ENCODE data around the gene TMUB1. TPM values are rescaled to one million over a fixed set of nuclear protein-coding genes. Genes with fewer than 3 reads are reported as not detected.

Gene TMUB1
- 59.9 and 60.7 TPM in 2 replicates for total RNA-seq
- 57.5 TPM for polyA plus RNA-seq (2012)

- DNase-seq (ENCODE audit: low read depth) = peak; percentile 72
Measured at GRCh38 chr7:151083071-151083823, at the start of gene TMUB1. TMUB1 (minus strand) TSS chr7:151083493; CDS start chr7:151082563, 930 bp downstream.

DNA sequence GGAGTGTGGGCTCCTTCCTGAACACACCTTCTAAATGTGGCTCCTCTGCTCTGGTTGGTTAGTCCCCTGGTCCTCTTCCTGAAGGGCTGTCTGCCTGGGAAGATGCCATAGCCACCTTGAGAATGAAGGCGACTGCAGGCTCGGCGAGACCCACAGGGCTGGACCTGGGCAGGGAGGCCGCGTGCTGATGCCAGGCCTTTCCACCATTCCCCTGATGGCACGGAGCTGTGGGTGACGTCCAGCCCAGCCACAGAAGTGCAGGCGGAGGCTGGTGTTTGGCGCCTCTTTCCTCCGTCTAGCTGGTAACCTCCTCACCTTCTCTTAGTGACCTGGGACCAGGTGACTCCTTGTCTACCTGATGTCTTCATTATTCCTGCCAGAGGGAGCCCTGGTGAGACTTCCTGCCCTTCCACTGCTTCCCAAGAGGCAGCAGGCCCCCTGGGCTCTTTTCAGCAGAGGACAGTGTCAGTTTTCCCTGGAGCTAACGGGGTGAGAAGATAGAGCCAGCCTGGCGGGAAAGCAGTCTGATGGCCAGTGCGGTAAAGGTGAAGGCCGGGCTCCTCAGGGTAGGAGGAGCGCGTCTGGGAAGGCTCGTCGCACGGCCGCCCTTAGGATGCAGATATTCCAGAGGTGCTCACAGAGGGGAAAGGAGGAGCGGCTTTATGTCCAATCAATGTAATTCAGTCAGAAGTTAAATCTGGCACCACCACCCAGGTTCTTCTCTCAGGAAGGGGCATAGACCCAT, 49.3 kb upstream of the TMUB1 start:
- no peak for DNase-seq (ENCODE audit: low read depth)

GRCh38 chr7:151131592-151132293, 48.5 kb upstream of the TMUB1 start:
- DNase-seq (ENCODE audit: low read depth) = peak; percentile 82

DNA sequence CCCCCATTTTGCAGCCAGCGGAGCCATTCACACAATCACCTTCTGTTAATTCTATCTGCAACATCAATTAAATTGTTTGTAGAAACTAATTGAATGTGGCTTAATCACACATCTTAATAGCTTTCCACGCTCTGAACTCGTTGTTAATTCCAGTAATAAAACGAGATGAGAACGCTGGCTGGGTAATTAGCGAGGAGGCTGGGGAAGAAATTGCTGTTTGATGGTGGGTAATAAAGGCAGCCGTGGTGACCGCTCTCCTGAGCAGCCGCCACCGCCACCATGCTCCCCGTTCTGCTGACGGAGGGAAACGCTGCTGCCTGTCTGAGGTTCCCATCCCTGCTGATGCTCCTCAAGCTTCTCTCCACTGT, 47.9 kb upstream of the TMUB1 start:
- no peak for DNase-seq (ENCODE audit: low read depth)

GRCh38 chr7:151130741-151131157, 47.5 kb upstream of the TMUB1 start:
- no peak for DNase-seq (ENCODE audit: low read depth)

GRCh38 chr7:151129960-151130591, 46.8 kb upstream of the TMUB1 start:
- no peak for DNase-seq (ENCODE audit: low read depth)

DNA sequence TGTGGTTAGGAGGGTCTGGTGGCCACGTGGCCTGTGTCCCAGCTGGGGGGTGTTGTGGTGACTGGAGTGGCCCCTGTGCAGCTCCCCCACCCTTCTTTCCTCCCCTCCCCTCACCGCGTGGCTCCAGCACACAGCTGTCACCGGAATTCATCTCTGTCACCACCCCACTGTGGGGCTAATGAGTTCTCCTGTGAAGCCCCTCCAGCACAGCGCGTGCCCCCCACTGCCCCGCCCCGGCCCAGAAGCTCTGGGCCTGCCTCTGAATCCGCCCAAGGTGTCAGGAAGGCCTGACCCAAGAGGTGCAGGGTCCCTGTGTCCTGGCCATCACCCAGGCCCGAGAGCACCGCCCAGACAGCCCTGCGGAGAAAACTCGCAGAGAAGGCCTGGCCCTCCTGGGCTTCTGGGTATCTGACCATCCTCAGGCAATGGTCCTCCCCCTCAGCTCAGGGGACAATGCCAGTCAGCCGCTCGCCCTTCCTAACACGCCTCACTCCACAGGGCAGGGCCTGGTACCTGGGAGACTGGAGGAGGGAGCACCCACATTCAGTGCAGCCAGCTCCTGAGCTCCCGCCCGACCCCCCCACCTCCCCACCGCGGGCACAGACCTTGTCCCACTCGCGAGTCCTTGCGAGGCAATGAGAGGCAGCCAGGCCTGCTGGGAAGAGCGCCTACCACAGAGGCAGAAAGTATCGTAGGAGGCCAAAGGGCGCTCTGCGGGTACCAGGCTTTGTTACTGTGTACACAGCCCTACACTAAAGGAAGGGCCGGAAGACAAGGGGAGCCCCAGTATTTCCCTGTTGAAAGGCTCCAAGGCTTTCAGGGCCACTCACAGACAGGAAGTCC, 46.0 kb upstream of the TMUB1 start:
- no peak for DNase-seq (ENCODE audit: low read depth)

DNA sequence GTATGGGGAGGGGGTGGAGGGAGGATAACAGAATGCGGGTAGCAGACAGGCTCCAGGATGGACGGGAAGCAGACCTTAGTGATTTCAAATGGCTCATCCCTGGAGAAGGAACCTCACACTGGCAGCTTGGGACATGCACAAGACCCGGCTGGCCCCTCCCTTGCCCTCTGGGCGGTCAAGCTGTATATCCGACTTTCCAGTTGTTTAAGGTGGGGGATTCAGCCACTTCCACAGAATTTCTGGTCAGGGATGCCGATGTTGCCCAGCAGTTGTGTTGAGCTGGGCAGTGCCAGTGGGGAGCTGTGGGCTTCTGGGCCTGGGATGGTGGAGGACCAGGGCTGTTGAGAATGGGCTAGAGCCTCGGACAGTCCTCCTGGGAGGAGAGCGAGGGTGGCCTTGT, 45.4 kb upstream of the TMUB1 start:
- DNase-seq (ENCODE audit: low read depth) = no peak

GRCh38 chr7:151128144-151128543, 44.9 kb upstream of the TMUB1 start:
- no peak for DNase-seq (ENCODE audit: low read depth)

GRCh38 chr7:151126491-151127137, 43.3 kb upstream of the TMUB1 start:
- no peak for DNase-seq (ENCODE audit: low read depth)

DNA sequence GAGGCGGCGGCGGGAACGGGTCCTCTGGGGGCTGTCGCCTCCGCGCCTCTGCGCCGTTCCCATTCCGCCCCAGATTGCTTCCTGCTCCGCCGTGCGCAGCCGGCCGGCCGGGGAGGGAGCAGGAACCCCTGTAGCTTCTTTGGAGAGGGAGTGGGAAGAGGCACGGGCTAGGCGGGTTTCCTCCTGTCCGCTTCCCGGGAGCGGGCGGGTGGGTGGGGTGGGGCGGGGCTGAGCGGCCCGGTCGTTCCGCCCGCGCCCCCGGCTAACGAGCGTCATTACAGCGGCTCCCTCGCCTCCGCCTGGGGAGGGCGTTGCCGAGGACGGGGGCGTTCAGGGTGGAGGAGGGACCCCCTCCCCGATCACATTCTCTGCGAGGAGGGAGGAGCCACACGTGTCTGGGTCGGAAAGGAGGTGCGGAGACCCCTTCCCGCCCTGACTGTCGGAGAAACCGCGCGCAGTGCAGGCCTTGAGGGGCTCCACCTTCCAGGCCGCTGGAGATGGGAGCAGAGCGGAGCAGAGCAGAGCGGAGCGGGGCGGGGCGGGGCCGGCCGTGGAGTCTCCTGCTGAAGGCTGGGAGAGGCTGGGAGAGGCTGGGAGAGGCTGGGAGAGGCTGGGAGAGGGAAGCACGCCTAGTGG, 42.7 kb upstream of the TMUB1 start:
- no peak for DNase-seq (ENCODE audit: low read depth)

- DNase-seq (ENCODE audit: low read depth) = no peak
Measured at GRCh38 chr7:151125470-151125845, 42.2 kb upstream of the TMUB1 start.

- no peak for DNase-seq (ENCODE audit: low read depth)
Measured at GRCh38 chr7:151124899-151125399, 41.7 kb upstream of the TMUB1 start.

- DNase-seq (ENCODE audit: low read depth) = no peak
Measured at GRCh38 chr7:151124481-151124880, 41.2 kb upstream of the TMUB1 start.

GRCh38 chr7:151123822-151124464, 40.6 kb upstream of the TMUB1 start:
- DNase-seq (ENCODE audit: low read depth) = peak; percentile 79

DNA sequence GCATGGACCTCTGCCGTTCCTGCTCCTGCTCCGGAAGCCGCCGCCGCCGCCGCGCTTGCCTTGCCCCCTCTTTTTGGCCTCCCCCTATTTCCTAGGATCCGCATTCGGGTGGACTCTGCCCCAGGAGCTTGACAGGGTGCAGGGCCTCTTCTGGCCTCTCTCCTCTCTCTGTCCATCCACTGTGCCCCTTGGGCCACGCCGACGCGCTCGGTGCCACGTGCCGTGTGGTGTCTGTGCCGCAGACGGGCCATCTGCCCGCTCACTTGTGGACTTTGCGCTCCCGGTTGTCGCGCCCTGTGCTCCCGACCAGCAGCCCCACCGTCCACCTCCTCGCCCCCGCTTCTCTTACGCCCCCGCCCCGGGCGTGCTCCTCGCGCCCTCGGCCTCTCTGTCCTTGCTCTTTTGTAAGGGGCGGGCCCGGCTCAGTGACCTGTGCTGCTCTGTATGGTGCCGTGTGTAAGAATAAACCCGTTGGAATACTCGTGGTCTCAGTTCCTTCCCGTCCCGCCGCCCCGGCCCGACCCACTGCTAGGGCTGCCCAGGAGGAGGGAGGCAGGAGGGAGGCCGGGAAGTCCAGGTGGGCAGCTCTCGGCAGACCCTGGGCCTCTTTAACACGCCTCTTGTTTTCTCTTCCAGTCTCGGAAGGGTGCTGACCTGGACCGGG, 40.0 kb upstream of the TMUB1 start:
- DNase-seq (ENCODE audit: low read depth) = no peak

- no peak for DNase-seq (ENCODE audit: low read depth)
Measured at GRCh38 chr7:151122796-151123157, 39.5 kb upstream of the TMUB1 start.

DNA sequence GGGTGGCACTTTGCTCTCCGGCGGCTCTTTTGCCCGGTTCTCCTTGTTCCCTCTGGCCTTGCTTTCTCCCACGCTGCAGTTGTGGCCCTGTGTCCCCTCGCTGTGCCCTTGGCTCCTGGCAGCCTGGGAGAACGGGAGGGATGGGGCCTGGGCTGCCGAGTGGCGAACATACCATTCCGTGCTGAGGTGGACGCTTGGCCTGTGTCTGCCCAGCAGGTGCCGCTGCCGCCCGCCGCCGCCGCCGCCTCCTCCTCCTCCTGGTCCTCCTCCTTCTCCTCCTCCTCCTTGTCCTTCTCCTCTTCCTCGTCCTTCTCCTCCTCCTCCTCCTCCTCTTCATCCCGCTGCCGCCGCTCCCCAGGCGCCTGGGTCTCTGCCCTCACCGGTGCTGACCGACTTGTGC, 39.0 kb upstream of the TMUB1 start:
- DNase-seq (ENCODE audit: low read depth) = no peak

All from myocyte (in vitro differentiated cells).